Activated CD4-positive, alpha-beta T cell treated with anti-CD3 and anti-CD28 coated beads for 24 hours (primary cell): Measurements from ENCODE around the gene UBALD1.
"Not testable (repeated sequence)": the region's sequence is repeated elsewhere in the genome, so short reads cannot be mapped to it uniquely, and the experiment has no call there.

Source experiments
- DNase-seq, 2 donors: peaks; one replicate each; pipeline ENCODE4 v3.0.0-alpha.2; 2020; ENCODE audit warnings: low read depth in 2 of 2

Gene UBALD1

DNA sequence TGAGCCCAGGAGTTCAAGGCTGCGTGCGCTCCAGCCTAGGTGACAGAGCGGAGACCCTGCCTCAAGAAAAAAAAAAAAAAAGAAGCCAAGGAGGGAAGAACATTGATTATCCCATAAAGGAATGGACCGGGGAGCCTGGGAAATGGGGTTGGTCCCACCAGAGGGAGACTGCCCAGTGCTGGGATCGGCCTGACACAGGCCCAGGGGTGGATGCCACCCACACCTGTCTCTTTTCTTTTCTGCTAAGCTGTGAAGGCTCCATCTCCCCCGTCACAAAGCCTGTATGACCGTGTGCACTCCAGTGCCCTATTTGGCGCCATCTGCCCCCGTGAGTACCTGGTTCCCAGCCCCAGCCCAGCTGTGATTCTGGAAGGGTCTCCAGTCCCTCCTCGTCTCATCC is 15.7 kb downstream of the UBALD1 start:
- no peak for DNase-seq

DNA sequence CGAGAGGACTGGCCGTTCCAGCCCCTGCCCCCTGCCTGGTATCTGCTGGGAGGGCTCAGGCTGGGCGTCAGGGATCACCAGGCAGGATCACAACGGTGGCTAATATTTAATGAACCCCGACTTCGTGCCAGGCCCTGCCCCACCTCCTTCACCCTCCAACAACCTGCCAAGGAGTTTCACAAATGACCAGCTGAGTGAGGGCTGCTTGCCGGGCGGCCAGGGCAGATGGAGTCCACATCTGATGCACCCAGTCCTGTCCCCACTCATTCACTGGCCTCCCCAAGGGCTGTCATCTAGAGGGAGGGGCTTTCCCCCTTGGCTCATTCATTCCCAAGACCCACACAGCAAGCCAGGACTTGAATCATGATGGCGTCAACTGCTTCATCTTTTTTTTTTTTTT is 17.5 kb downstream of the UBALD1 start:
- DNase-seq: no peak

DNA sequence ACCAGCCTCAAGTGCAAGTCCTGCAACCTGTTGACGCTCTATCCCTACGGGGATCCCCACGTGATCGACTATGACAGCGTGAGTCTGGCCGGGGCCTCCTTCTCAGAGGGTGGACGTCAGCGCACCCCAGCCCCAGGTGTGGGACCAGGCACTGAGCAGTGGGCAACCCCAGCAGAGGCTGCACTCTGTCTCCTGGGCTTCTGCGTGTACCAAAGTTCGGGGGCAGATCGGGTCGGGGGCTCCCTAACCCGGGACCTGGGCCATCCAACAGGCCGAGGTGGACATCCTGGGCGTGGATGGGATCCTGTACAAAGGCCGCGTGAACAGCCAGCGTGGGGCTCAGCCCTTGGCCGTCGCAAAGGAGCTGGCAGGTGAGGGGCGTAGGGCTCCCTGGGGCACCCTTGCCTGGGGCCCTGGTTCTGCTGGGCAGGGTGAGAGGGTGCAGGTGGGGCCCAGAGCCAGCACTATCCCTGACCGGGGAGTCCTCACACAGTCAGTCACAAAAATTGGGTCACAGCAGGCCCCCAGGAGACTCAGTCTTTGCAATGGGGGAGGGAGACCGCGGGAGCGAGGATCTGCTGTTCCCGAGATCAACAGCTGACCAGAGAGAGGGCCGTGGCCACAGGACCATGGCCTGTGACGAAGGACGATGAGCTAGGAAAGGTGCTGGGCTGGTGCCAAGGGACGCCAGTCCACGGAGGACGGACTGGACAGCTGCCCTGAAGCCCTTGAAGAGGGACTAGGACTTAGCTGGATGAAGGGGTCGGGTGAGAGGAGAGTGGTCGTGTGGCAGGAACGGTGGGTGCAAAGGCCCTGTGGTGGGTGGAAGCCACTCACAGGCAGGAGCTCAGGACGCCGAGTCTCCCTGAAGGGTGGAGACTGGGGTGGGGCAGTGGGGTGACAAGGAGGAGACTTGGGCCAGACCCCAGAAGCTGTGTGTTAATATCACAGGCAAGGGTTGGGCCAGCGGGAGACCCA is 20.0 kb downstream of the UBALD1 start:
- no peak for DNase-seq

DNA sequence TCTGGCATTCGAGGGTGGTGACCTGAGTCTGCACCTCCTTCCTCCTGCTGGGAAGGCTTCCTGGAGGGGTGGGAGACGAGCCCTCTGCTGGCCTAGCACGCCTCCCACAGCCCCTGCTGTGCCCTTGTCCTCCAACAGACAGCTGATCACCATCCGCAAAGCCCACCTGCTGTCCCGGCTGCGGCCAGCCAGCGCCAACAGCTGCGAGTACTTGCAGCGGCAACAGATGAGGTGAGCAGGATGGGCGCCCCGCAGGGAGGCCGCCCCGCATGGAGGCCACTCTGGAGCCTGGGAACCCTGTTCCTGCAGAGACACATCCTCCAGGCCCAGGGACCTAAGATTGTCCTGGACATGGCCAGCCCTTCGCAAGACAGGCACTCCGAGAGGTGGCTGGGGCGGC is 21.6 kb downstream of the UBALD1 start:
- DNase-seq: no peak

DNA sequence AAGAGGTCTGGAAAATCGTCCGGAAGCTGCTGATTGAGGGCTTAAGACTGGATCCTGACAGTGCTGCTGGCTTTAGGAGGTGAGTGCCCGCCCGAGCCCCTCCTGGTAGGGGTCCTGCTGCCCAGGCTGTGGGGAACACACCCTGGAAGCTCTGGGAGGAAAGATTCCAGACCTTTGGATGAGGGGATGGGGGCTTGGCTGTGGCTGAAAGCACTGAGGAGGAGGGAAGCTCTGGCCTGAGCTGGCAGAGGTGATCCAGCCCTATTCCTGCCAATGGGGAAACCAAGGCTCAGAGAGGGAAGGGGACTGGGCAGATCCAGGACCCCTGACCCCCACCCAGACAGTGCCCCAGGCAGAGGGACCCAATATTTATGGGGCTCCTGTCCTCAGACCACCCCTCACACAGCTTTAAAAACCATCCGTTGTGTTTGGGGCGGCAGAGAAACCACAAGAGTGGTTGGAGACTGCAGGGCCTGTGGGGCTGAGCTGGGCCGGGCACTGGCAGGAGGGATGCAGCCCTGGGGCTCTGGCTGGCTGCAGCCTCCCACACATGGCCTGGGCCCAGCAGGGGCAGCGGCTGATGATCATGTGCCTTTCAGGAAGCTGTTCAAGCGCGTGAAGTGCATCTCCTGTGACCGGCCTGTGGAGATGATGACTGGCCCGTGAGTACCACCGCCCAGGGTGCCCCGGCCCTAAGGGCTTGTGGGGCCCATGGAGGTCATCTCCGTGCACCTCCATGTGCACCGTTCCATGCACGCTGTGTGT is 22.8 kb downstream of the UBALD1 start:
- DNase-seq: no peak

DNA sequence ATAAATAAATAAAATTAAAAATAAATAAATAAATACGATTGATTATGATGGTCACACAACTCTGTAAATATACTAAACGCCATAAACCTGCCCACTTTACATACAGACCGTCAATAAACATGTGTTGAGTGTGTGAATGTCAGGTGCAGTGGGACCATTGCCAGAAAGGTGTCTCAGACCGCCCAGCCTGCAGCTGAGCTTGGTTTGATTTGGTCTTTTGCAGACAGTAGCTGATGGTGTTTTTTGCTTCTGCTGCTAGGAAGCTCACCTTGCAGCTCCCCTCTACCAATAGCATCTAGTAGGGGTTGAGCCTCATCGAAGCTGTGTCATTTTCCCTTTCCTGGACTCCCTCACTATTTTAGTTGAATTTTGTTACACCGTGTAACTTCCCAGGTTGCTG is 23.5 kb downstream of the UBALD1 start:
- DNase-seq: no peak

DNA sequence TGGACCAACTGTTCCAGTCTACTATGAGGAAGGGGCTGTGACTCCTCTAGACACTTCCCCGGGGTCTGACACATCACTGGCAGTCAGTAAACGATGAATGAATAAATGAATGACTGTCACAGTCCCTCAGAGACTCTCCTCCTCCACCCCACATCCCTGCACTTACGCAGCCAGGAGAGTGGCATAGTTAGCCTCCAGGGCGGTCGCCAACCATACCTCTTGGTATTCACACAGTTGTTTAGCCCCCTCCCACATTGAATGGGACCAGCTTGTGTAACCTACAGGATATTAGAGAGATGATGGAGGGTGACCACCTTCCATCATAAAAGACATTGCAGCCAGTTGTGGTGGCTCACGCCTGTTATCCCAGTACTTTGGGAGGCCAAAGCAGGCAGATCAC is 25.7 kb downstream of the UBALD1 start:
- DNase-seq: no peak

DNA sequence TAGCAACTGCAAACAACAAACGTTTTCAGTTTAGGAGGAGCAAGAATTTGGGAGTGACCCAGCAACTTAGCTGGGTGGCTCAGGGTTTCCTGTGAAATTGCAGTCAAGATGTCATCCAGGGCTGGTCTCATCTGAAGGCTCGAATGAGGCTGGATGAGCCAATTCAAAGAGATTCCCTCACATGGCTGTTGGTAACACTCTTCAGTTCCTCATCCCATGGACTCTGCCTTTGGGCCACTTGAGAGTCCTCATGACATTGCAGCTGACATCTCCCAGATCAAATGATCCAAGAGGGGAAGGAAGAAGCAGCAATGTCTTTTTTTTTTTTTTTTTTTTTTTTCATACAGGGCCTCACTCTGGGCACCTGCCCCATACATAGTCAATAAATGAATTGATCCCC is 26.3 kb downstream of the UBALD1 start:
- DNase-seq: no peak

DNA sequence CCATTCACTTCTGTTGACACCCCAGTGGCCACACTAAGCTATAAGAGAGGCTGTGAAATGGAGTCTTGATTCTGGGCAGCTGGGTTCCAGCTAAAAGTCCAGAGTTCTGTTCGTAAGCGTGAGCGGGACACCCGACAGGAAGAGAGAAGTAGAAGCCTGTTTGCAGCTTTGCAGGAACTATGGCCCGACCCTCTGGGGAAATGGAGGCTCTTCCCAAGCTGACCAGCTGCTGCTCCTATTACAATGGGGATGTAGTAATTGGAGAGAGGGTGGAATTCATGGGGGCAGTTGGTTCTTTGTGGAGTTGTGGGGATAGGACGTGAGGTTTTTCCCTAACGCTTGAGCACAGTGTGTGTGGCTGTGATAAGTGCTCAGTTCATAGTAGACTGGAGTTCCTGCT is 28.4 kb downstream of the UBALD1 start:
- no peak for DNase-seq

DNA sequence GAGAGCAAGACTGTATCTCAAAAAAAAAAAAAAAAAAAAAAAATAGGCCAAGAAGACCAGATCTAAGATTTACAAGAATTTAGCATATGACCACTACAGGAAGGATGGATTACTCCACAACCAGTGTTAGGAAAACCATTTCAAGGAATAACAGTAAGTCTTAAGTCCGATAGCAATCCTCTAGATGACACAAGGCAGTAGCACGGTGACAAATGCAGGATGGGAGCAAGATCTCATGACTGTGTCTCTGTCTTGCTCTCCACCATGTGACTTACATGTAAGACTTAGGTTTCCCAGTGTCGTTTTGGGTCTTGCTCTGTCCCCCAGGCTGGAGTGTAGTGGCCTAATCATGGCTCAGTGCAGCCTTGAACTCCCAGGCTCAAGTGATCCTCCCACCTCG is 30.8 kb downstream of the UBALD1 start:
- no peak for DNase-seq

DNA sequence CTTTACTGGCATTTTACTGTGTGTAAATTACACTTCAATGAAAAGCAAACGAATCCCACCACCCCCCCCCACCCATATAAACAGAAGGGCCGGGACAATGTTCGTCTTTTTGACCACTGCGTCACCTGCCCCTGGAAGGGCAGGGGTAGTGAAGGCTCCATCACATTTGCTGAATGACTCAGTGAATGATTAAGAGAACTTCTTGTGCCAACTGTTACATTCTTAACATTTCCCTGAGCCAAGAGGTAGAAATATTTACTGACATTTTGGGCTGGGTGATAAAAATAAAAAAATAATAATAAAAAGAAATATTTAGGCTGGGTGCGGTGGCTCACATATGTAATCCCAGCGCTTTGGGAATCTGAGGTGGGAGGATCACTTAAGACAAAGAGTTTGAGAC is 34.4 kb downstream of the UBALD1 start:
- no peak for DNase-seq

DNA sequence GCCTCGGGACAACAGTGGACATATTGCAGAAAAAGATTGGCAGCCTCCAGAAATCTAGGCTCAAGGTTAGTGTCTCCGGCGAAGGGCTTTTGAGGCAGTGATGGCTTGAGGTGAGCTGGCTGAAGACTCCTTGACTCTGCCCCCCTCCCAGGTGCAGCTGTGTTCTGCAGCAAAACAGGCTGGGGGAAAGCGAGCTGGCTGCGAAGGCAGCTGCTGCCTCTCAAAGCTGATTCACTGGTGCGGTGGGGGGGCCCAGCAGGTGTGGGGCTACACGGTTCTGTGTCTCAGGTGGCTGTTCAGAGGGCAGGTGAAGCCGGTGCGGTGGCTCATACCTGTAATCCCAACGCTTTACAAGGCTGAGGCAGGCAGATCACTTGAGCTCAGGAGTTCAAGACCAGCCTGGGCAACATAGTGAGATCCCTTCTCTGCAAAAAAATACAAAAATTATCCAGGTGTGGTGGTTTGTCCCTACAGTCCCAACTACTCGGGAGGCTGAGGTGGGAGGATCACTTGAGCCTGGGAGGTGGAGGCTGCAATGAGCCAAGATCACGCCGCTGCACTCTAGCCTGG is 35.6 kb downstream of the UBALD1 start:
- no peak for DNase-seq

DNA sequence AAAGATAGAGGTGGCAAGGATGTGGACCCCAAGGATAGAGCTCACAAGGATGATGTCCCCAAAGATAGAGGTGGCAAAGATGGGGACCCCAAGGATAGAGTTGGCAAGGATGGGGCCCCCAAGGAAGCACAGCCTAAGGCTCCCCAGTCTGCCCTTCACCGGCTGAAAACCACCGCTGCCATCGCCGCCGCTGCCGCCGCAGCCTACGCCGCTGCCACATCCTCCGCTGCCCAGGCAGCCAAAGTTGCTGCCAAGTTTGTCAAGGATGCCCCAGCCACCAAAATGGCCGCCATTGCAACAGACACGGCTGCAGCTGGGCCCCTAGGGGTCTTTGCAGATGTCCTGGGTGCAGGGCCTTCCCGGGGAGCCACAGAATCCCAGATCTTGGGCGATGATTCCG is 38.7 kb downstream of the UBALD1 start:
- no peak for DNase-seq

DNA sequence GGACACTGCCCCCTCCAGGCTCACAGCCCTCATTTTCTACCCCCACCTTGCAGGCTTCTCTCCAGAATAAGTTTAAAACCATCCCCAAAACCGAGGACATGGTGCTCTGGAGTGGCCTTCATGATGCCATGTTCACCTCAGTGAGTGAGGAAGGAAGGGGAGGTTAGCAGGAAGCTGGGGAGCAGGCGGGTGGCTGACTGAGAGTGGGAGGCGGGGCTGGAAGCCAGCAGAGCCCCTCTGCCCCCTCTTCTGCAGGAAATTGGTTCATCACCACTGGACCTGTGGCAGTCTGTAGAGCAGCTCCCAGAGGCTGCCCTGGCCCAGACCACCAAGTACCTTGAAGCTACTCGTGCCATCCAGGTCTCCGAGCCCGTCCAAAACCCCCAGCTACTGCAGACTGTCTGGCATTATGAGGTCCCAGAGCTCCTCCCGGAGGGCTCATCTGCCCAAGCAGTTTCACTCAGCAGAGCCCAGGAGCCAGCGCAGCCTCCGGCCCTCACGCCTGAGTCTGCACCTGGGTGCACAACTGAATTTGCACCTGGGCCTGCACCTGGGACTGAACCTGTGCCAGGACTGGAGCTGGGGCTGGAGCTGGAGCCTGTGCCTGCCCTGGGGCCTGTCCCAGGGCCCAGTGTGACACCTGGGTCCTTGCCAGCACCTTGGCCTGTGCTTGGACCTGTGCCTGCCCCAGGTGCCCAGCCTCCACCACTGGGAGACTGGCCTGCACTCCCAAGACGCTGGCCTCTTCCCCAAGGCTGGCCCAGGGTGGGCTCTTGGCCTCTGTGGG is 39.6 kb downstream of the UBALD1 start:
- no peak for DNase-seq

DNA sequence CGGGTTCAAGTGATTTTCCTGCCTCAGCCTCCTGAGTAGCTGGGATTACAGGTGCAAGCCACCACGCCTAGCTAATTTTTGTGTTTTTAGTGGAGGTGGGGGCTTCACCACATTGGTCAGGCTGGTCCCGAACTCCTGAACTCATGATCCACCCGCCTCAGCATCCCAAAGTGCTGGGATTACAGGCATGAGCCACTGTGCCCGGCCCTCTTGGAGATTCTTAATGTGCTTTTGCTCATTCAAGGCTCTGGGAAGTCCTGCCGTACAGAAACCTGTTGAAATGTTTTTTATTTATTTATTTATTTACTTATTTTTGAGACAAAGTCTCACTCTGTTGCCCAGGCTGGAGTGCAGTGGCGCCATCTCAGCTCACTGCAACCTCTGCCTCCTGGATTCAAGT is 40.8 kb downstream of the UBALD1 start:
- not testable (repeated sequence) for DNase-seq

DNA sequence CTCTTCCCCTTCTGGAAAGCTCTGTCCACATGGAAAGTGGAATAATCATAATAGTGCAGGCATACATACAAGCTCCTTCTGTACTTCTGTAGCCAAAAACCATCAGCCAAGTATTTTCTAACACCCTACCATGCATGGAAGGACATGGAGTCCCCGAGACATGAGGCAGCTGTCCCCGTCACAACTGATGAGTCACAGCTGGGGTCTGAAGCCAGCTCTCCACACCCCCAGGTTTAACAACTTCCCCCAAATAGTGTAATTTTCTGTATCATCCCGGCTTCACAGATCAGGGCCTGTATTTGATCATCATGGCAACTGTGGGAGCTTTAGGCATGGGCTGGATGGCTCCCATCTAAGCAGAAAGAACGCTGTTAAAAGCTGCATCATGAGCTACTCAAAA is 42.0 kb downstream of the UBALD1 start:
- no peak for DNase-seq

DNA sequence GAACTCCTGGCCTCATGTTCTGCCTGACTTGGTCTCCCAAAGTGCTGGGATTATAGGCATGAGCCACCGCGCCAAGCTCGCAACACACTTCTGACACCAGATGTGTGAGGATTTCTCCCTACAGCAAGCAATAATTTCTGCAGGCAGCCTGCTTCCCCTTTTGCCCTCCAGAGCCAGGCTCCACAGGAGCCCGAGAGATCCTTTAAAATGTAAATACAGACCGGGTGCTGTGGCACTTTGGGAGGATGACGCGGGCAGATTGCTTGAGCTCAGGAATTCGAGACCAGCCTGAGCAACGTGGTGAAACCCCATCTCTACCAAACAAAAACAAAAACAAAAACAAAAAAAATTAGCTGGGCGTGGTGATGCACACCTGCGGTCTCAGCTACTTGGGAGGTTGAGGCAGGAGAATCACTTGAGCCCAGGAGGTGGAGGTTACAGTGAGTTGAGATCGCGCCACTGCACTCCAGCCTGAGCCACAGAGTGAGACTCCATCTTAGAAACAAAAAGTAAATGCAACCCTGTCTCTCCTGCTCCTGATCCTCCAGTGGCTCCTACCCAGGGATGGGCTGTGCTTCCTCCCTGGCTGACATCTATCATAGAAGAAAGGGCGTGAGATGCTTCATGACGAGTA is 43.9 kb downstream of the UBALD1 start:
- no peak for DNase-seq

DNA sequence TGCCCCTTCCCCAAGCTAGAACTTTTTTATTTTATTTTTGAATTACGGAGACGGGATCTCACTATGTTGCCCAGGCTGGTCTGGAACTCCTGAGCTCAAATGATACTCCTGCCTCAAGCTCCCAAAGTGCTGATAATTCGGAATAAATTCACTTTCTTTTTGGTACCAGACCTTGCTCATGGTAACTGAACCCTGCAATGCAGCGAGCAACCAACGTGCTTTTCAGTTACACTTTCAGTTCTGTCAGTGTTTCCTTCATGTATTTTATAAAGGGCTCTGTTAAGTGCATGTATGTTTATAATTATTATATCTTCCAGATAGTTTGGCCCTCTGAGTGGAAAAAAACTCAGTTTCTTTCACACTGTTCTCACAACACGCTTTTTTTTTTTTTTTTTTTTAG is 44.6 kb downstream of the UBALD1 start:
- no peak for DNase-seq

DNA sequence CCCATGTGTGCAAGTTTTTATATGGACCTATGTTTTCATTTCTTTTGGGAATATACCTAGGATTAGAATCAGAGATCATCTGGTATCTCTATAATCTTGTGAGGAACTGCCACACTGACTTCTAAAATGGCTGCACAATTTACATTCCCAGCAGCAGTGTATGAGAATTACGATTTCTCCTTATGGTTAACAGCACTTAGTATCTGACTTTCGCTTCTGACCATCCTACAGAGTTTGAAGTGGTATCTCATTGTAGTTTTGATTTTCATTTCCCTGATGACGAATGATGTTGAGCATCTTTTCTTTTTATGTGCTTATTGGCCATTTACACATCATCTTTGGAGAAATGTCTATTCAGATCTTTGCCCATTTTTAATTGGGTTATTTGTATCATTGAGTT is 48.5 kb downstream of the UBALD1 start:
- DNase-seq: no peak

DNA sequence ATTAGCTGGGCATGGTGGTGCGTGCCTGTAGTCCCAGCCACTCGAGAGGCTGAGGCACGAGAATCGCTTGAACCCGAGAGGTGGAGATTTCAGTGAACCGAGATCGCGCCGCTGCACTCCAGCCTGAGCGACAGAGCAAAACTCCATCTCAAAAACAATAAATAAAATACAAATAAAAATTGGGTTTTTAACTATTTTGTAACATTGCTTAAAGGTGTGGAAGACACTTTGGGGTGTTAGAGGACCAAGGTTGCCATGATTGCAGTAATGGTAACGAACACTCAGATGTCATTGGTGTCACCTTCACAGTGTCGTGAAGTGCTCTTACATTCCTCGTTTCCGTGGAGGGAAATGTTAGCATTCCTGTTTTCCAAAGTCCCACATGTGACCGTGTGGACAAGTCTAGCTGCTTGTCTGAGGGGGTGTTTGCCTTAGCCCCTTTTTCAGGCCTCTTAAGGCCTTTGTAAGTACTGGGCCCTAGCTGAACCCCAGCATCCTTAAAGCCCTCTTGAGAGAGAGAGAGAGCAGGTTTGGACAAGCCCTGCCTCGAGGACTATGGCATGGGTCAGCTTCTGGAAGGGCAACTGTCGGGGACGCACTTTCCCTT is 49.9 kb downstream of the UBALD1 start:
- no peak for DNase-seq

DNA sequence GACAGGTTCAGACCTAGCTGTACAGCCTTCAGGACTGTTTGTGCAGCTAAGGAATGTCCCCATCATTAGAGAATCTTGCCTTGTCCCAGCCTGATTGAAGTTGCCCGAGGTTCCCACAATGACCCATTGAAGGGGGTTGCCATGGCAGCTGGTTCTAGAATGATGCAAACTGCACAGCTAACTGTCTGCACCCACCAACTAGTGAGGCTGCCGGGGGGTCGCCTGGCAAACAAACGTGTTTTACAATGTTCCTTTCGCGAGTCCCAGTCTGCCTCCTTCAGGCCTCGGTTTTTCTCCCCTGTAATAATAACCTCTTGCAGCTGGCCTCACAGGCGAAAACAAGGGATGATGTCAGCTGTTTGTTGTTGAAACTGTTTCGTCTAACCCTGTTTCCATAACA is 53.1 kb downstream of the UBALD1 start:
- DNase-seq: no peak
